OCI-LY7 (cell line): ENCODE measurements around the gene HOXA3. TPM values are rescaled to one million over a fixed set of nuclear protein-coding genes. Genes with fewer than 3 reads are reported as not detected.

ENCODE experiments used
- BruUV-seq: library from RNA; stranded (reverse); fragments of 400-500 nt; replicated peaks from 2 replicates; lab custom pipeline; 2021; lab: Mats Ljungman, UMichigan
- CTCF ChIA-PET: fragments of 300-600 bp; sonication (Branson Sonifier 250); formaldehyde crosslinking; loops from one replicate; lab custom pipeline; 2022; ENCODE audit warnings: antibody characterized with exemption; ENCODE audit not compliant: unreplicated experiment; lab: Charles Lee
- POLR2A ChIA-PET: fragments of 300-600 bp; sonication (Branson Sonifier 250); formaldehyde crosslinking; loops from one replicate; lab custom pipeline; 2022; ENCODE audit warnings: antibody characterized with exemption; lab: Charles Lee
- DNase-seq: peaks from one replicate; pipeline ENCODE4 v3.0.0-alpha.2; 2015; ENCODE audit warnings: low spot score
- H2AFZ ChIP-seq: fragments of 200-600 bp; sonication (generic), shearing (Covaris generic); 2 replicates; pipeline ENCODE4 v1.6.1; 2014; ENCODE audit warnings: mild to moderate bottlenecking, antibody characterized with exemption, low read length, moderate library complexity
- H3K27ac ChIP-seq: fragments of 200-600 bp; sonication (generic); 2 replicates; pipeline ENCODE4 v1.5.1; 2014; ENCODE audit warnings: mixed run types, low read depth, mild to moderate bottlenecking, moderate library complexity, low read length, inconsistent platforms; ENCODE audit not compliant: poor library complexity, severe bottlenecking
- H3K36me3 ChIP-seq: fragments of 200-600 bp; sonication (generic); 2 replicates; pipeline ENCODE4 v1.6.1; 2014; ENCODE audit warnings: mild to moderate bottlenecking, antibody characterized with exemption, low read length, moderate library complexity, mixed read lengths; ENCODE audit not compliant: insufficient read depth
- H3K4me1 ChIP-seq: fragments of 200-600 bp; sonication (generic); 2 replicates; pipeline ENCODE4 v1.5.1; 2014; ENCODE audit warnings: mild to moderate bottlenecking, low read length; ENCODE audit not compliant: insufficient read depth, poor library complexity, severe bottlenecking
- H3K4me2 ChIP-seq: fragments of 200-600 bp; sonication (generic); 2 replicates; pipeline ENCODE4 v1.6.1; 2014; ENCODE audit warnings: mild to moderate bottlenecking, low read length
- H3K4me3 ChIP-seq: fragments of 200-600 bp; sonication (generic); 2 replicates; pipeline ENCODE4 v1.5.1; 2014; ENCODE audit warnings: mild to moderate bottlenecking, low read depth, low read length; ENCODE audit not compliant: poor library complexity, severe bottlenecking
- H3K79me2 ChIP-seq: fragments of 200-600 bp; sonication (generic); 2 replicates; pipeline ENCODE4 v1.6.1; 2016; ENCODE audit warnings: low read depth, mild to moderate bottlenecking, low read length, moderate library complexity, mixed read lengths; ENCODE audit not compliant: insufficient read depth
- H3K9me2 ChIP-seq: fragments of 200-600 bp; sonication (generic); 2 replicates; pipeline ENCODE4 v1.6.1; 2016; ENCODE audit warnings: mild to moderate bottlenecking, low read length, mixed read lengths; ENCODE audit not compliant: insufficient read depth
- H3K9me3 ChIP-seq: fragments of 200-600 bp; sonication (generic); 2 replicates; pipeline ENCODE4 v1.6.1; 2014; ENCODE audit warnings: mild to moderate bottlenecking, mixed run types, low read length, mixed read lengths
- H4K20me1 ChIP-seq: fragments of 200-600 bp; sonication (generic); 2 replicates; pipeline ENCODE4 v1.6.1; 2014; ENCODE audit warnings: mild to moderate bottlenecking, antibody characterized with exemption, low read length, moderate library complexity, mixed read lengths; ENCODE audit not compliant: insufficient read depth
- CTCF ChIP-seq: fragments of 200-600 bp; sonication (generic); conservative IDR thresholded peaks from 2 replicates; pipeline ENCODE4 v1.5.1; 2014; ENCODE audit warnings: mild to moderate bottlenecking, antibody characterized with exemption, low read length, moderate library complexity, mixed read lengths
- EZH2phosphoT487 ChIP-seq: fragments of 200-600 bp; sonication (generic); IDR thresholded peaks from 2 replicates; pipeline ENCODE4 v1.6.1; 2018; ENCODE audit warnings: low read depth, borderline replicate concordance, mild to moderate bottlenecking, mixed run types, antibody characterized with exemption, low read length, moderate library complexity, mixed read lengths
- intact Hi-C: fragments of 100-400 bp; cut with micrococcal nuclease; formaldehyde crosslinking; loops from one replicate; pipeline ENCODE4 v1.10.0; 2022; ENCODE audit not compliant: unreplicated experiment
- total RNA-seq, 2 experiments: library from RNA; depleted of rRNA in 1 of 2; stranded (reverse); fragments of >200 nt in 1 of 2; shearing (Covaris generic) in 1 of 2; gene quantifications; 2 replicates each; pipeline ENCODE4 v1.2.3, GENCODE V29; 2014 to 2022

HOXA3 gene
- total RNA-seq, 2 experiments from 2014 or later = 0.41 to 2.7 TPM

- Histone ChIP-seq H3K9me3 (no peaks in the 10 kb centered on the region), H2AFZ (no peak overlapping the region), H3K4me2 (no peak overlapping the region), H4K20me1 (no peaks in the 10 kb centered on the region), H3K36me3 (no peaks in the 10 kb centered on the region), H3K4me1 (peaks cover 17% of the 10 kb centered on the region), H3K4me3 (no peak overlapping the region), H3K9me2 (no peaks in the 10 kb centered on the region), H3K79me2 (no peaks in the 10 kb centered on the region), H3K27ac (no peak overlapping the region)
- no peak for DNase-seq
- ChIA-PET CTCF (no interaction called here), POLR2A (no interaction called here)
- BruUV-seq = no TSS peak
- intact Hi-C loops = loop anchor here (2.0 to 10.0 kb wide), 5 partner anchors 410 to 880 kb away; partner anchors contain the start of gene HIBADH
- TF ChIP-seq CTCF = no peak
These were observed 45.0 kb upstream of the HOXA3 start for GRCh38 chr7:27197137-27198042.

- H3K4me3 ChIP-seq = no peak overlapping the region
- no peaks in the 10 kb centered on the region for H3K79me2 ChIP-seq
- H3K27ac ChIP-seq = no peak overlapping the region
- peak; percentile 74 for DNase-seq
- CTCF ChIA-PET = interaction anchor here (0.6 to 1.1 kb wide), 4 partner anchors 403 to 1168 kb away, joined by 3 read pairs; no protein-coding TSS in a partner anchor
- no peaks in the 10 kb centered on the region for H3K36me3 ChIP-seq
- H3K4me2 ChIP-seq = no peak overlapping the region
- intact Hi-C loops = loop anchor here (1.0 to 10.0 kb wide), 7 partner anchors 381 to 881 kb away; partner anchors contain the start of gene HIBADH
- no TSS peak for BruUV-seq
- no peaks in the 10 kb centered on the region for H3K9me2 ChIP-seq
- H3K9me3 ChIP-seq = no peaks in the 10 kb centered on the region
- TF ChIP-seq CTCF (peak; percentile 96), EZH2phosphoT487 (no peak; the same call in 1 of the 2 replicates)
- no peak overlapping the region for H2AFZ ChIP-seq
- H3K4me1 ChIP-seq = peaks cover 11% of the 10 kb centered on the region
- POLR2A ChIA-PET = interaction anchor here (0.6 to 1.1 kb wide), 2 partner anchors 330 to 410 kb away, joined by 3 to 4 read pairs; no protein-coding TSS in a partner anchor
- H4K20me1 ChIP-seq = no peaks in the 10 kb centered on the region
These were observed 43.9 kb upstream of the HOXA3 start for GRCh38 chr7:27196287-27196767.
